Measurements from ENCODE around the gene LHPP. TPM values are rescaled to one million over a fixed set of nuclear protein-coding genes. Genes with fewer than 3 reads are reported as not detected.
"Not testable (repeated sequence)": the region's sequence is repeated elsewhere in the genome, so short reads cannot be mapped to it uniquely, and the experiment has no call there.

The LHPP gene
- total and polyA plus RNA-seq, 8 donors, result 8.5 to 48.7 (median 17.0) TPM

DNA sequence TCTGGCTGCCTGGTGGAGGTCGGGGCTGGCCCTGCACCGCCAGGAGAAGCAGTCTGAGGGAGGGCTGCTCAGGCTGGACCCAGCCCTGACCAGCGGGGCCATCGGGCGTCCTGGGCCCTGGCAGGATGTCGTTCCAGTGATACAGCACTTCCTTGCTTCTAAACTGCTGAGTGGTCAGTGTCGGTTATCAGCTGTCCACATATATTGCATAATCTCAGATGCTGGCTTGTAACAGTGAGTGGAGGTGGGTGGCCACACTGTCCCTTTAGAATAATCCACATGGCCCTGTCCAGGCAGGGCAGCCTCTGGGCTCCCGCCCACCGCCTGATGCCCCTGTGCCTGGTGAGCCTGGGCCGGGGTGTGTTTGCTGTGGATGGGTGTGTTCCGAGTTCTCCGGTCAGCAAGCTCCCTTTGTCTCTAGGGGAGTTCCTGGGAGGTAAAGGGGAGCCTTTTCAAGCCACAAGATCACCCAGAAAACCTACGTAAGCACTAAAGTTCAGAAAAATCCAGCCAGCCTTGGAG, 86.1 kb downstream of the LHPP start:
- no peaks in the 10 kb centered on the region for H3K36me3 ChIP-seq
- no peak overlapping the region for H3K4me3 ChIP-seq
- TF ChIP-seq CTCF (IDR thresholded peaks at IDR 0.05) (no peak), EP300 (IDR thresholded peaks at IDR 0.05) (no peak), POLR2A (IDR thresholded peaks at IDR 0.05) (no peak), POLR2AphosphoS5 (IDR thresholded peaks at IDR 0.05) (no peak)
- no peak overlapping the region for H3K27ac ChIP-seq
- DNase-seq, result peak in 1 of 2 donors; percentile 47
- WGBS, 5 donors, result 39 to 65% (median 50%) methylated on average over 11 to 13 of the region's 13 CpGs
- intact Hi-C loops (cut with DNase I; ENCODE audit: low total_unique reads), result no loop called here
- peaks cover 0 to 12% (median 4%) of the 10 kb centered on the region in 4 donors for H3K4me1 ChIP-seq
- H3K27me3 ChIP-seq, result no peaks in the 10 kb centered on the region
- no peaks in the 10 kb centered on the region for H3K9me3 ChIP-seq

DNA sequence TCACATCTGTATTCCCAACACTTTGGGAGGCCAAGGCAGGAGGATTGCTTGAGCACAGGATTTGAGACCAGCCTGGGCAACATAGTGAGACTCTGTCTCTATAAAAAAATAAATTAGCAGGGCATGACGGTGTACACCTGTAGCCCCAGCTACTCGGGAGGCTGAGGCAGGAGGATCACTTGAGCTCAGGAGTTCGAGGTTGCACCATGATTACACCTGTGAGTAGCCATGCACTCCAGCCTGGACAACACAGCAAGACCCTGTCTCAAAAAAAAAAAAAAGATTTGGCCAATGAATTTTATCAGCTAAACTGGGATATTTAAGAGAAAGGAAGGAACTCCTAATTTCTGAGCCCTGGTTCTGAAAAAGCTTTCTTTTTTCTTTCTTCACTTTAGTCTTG, 87.5 kb downstream of the LHPP start:
- intact Hi-C loops (cut with DNase I; ENCODE audit: low total_unique reads); H3K9me3 ChIP-seq; H3K4me3 ChIP-seq; H3K27me3 ChIP-seq; DNase-seq; H3K27ac ChIP-seq; H3K36me3 ChIP-seq: not testable (repeated sequence)
- H3K4me1 ChIP-seq, result peaks cover 0 to 12% (median 4%) of the 10 kb centered on the region in 4 donors
- 93 to 98% (median 97%) methylated on average over 3 of the region's 3 CpGs for WGBS, 5 donors

GRCh38 chr10:124550293-124551034, 88.8 kb downstream of the LHPP start:
- H3K4me3 ChIP-seq, result no peak overlapping the region
- no peaks in the 10 kb centered on the region for H3K36me3 ChIP-seq
- TF ChIP-seq POLR2A (IDR thresholded peaks at IDR 0.05) (no peak), POLR2AphosphoS5 (IDR thresholded peaks at IDR 0.05) (no peak), CTCF (IDR thresholded peaks at IDR 0.05) (no peak), EP300 (IDR thresholded peaks at IDR 0.05) (no peak)
- no peak for DNase-seq
- WGBS, 5 donors, result 78 to 87% (median 80%) methylated on average over 23 to 26 of the region's 26 CpGs
- H3K4me1 ChIP-seq, result peaks cover 0 to 8% (median 4%) of the 10 kb centered on the region in 4 donors
- H3K27me3 ChIP-seq, result no peaks in the 10 kb centered on the region
- no peaks in the 10 kb centered on the region for H3K9me3 ChIP-seq
- intact Hi-C loops (cut with DNase I; ENCODE audit: low total_unique reads), result no loop called here
- no peak overlapping the region for H3K27ac ChIP-seq

DNA sequence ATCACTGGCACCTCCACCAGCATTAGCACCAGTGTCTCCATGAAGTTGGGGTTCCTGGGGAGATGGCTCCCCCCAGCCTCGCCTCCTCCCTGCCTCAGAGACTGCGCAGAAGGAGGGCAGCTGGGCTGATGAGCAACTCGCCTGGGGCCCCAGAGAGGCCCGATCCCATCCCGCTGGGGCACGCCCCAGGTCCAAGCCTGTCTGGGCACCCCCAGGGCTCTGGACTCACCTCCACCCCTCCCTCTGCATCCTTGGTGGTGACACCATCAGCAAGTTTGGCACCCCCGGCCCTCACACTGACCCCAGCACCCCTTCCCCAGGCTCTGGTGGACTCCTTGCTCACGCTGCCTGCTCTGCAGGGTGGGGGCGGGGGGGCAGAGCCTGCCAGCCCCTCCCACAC, 89.5 kb downstream of the LHPP start:
- intact Hi-C loops (cut with DNase I; ENCODE audit: low total_unique reads), result no loop called here
- DNase-seq, result no peak
- TF ChIP-seq POLR2AphosphoS5 (IDR thresholded peaks at IDR 0.05) (no peak), EP300 (IDR thresholded peaks at IDR 0.05) (no peak), POLR2A (IDR thresholded peaks at IDR 0.05) (no peak), CTCF (IDR thresholded peaks at IDR 0.05) (no peak)
- H3K27me3 ChIP-seq, result no peaks in the 10 kb centered on the region
- 94 to 100% (median 96%) methylated on average over 6 to 9 of the region's 9 CpGs for WGBS, 5 donors
- H3K36me3 ChIP-seq, result no peaks in the 10 kb centered on the region
- no peak overlapping the region for H3K4me3 ChIP-seq
- H3K9me3 ChIP-seq, result no peaks in the 10 kb centered on the region
- H3K27ac ChIP-seq, result no peak overlapping the region
- peaks cover 0 to 8% (median 2%) of the 10 kb centered on the region in 4 donors for H3K4me1 ChIP-seq

GRCh38 chr10:124551755-124552154, 90.1 kb downstream of the LHPP start:
- Histone ChIP-seq H3K27me3 (no peaks in the 10 kb centered on the region), H3K36me3 (no peaks in the 10 kb centered on the region), H3K9me3 (no peaks in the 10 kb centered on the region), H3K4me3 (no peak overlapping the region), H3K27ac (no peak overlapping the region), H3K4me1 (peaks cover 0 to 8% (median 2%) of the 10 kb centered on the region in 4 donors)
- 95 to 100% (median 97%) methylated on average over 4 to 11 of the region's 11 CpGs for WGBS, 5 donors
- intact Hi-C loops (cut with DNase I; ENCODE audit: low total_unique reads), result no loop called here
- no peak for TF ChIP-seq EP300 (IDR thresholded peaks at IDR 0.05)
- TF ChIP-seq POLR2A (IDR thresholded peaks at IDR 0.05), result no peak
- no peak for TF ChIP-seq CTCF (IDR thresholded peaks at IDR 0.05)
- TF ChIP-seq POLR2AphosphoS5 (IDR thresholded peaks at IDR 0.05), result no peak
- DNase-seq, result no peak
